Activated CD8-positive, alpha-beta T cell treated with anti-CD3 and anti-CD28 coated beads for 36 hours (primary cell): ENCODE data around the gene PLEKHA4. TPM values are rescaled to one million over a fixed set of nuclear protein-coding genes. Genes with fewer than 3 reads are reported as not detected.

ENCODE experiments used
- ATAC-seq: fragments of 200-7000 bp; cut with Tn5 transposase; one replicate; pipeline ENCODE4 v1.10.0; 2021; ENCODE audit warnings: mild to moderate bottlenecking, moderate library complexity
- CTCF ChIA-PET: fragments of 350-600 bp; sonication (Branson Sonifier 250); formaldehyde crosslinking; loops from one replicate; lab custom pipeline; 2021; ENCODE audit warnings: antibody characterized with exemption; lab: Charles Lee
- POLR2A ChIA-PET: fragments of 350-600 bp; sonication (Branson Sonifier 250); formaldehyde crosslinking; loops from one replicate; lab custom pipeline; 2021; ENCODE audit warnings: antibody characterized with exemption; lab: Charles Lee
- DNase-seq: peaks from one replicate; pipeline ENCODE4 v3.0.0-alpha.2; 2020
- H3K27ac Mint-ChIP-seq: one replicate; pipeline ENCODE4 v1.8.0; 2021; ENCODE audit warnings: mild to moderate bottlenecking, mixed read lengths
- H3K27me3 Mint-ChIP-seq: one replicate; pipeline ENCODE4 v1.8.0; 2021; ENCODE audit warnings: mixed read lengths
- H3K36me3 Mint-ChIP-seq: one replicate; pipeline ENCODE4 v1.8.0; 2021; ENCODE audit warnings: low read depth, mixed read lengths
- H3K4me1 Mint-ChIP-seq: one replicate; pipeline ENCODE4 v1.8.0; 2021; ENCODE audit warnings: low read depth, mixed read lengths
- H3K4me3 Mint-ChIP-seq: one replicate; pipeline ENCODE4 v1.8.0; 2021; ENCODE audit warnings: mild to moderate bottlenecking, moderate library complexity, mixed read lengths
- H3K9me3 Mint-ChIP-seq: one replicate; pipeline ENCODE4 v1.8.0; 2021; ENCODE audit warnings: mixed read lengths
- intact Hi-C: fragments of 100-400 bp; cut with micrococcal nuclease; formaldehyde crosslinking; loops from one replicate; pipeline ENCODE4 v1.10.0; 2022
- total RNA-seq, 2 experiments: library from RNA; stranded (reverse); gene quantifications; one replicate each; pipeline ENCODE4 v1.2.3, GENCODE V29; 2021
- TF ChIP-seq, protein P1 (sequence below): fragments of 200-600 bp; IDR thresholded peaks from one replicate; pipeline ENCODE4 v1.8.0; 2022; ENCODE audit warnings: antibody characterized with exemption, mild to moderate bottlenecking

The PLEKHA4 gene
- total RNA-seq, 2 experiments from 2014 or later: 9.4 to 9.7 TPM

DNA sequence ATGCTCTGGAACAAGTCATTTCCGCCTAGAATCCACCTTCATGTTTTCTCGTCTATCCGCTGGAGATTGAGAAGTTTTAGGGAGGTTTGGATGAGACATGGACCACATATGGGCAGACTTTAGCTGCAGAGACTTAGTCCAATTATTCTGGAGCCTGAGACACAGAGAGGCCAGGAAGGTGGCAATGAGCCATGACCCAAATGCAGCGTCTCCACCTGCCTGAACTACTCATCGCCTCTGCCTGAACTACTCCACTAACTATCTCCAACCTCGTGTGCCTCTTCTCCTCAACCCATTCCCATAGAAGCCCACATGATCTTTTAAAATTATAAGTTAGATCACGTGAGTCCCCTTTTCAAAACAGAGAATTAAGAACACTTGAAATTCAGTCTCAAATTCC is 5.6 kb downstream of the PLEKHA4 start:
- ChIA-PET CTCF (no interaction called here), POLR2A (no interaction called here)
- no peak overlapping the region for H3K4me3 Mint-ChIP-seq
- ATAC-seq: no peak
- H3K36me3 Mint-ChIP-seq: no peaks in the 10 kb centered on the region
- peaks cover 2% of the 10 kb centered on the region for H3K4me1 Mint-ChIP-seq
- H3K27ac Mint-ChIP-seq: no peak overlapping the region
- no peaks in the 10 kb centered on the region for H3K9me3 Mint-ChIP-seq
- TF ChIP-seq, protein P1, sequence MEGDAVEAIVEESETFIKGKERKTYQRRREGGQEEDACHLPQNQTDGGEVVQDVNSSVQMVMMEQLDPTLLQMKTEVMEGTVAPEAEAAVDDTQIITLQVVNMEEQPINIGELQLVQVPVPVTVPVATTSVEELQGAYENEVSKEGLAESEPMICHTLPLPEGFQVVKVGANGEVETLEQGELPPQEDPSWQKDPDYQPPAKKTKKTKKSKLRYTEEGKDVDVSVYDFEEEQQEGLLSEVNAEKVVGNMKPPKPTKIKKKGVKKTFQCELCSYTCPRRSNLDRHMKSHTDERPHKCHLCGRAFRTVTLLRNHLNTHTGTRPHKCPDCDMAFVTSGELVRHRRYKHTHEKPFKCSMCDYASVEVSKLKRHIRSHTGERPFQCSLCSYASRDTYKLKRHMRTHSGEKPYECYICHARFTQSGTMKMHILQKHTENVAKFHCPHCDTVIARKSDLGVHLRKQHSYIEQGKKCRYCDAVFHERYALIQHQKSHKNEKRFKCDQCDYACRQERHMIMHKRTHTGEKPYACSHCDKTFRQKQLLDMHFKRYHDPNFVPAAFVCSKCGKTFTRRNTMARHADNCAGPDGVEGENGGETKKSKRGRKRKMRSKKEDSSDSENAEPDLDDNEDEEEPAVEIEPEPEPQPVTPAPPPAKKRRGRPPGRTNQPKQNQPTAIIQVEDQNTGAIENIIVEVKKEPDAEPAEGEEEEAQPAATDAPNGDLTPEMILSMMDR: no peak
- H3K27me3 Mint-ChIP-seq: no peaks in the 10 kb centered on the region
- intact Hi-C loops: no loop called here
- DNase-seq: no peak

DNA sequence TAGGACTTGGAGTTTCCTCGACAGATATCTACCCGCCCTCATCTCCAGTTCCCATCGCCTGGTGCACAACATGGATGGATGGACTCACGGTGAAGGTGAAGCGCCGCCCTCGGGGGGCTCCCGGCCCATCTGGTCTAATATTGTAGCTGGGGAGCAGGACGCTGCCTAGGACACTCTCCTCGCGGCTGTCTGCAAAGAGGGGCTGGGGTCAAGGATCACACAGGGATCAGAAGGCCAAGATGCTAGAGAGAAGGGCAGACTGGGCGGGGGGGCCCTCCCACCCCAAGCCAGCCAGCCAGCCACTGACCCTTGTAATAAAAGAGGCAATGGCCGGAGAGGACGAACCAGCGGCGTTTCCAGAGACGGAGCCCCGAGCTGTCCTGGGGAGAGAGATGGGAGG is 7.1 kb downstream of the PLEKHA4 start:
- ChIA-PET POLR2A (interaction anchor here (0.6 kb wide), 1 partner anchor 25 kb away, joined by 3 read pairs; no protein-coding TSS in a partner anchor), CTCF (interaction anchor here (0.6 to 1.2 kb wide), 2 partner anchors 15 to 73 kb away, joined by 3 to 4 read pairs; no protein-coding TSS in a partner anchor)
- ATAC-seq (no peak), DNase-seq (no peak)
- Mint-ChIP-seq H3K27ac (no peak overlapping the region), H3K9me3 (no peaks in the 10 kb centered on the region), H3K4me1 (peaks cover 2% of the 10 kb centered on the region), H3K27me3 (no peaks in the 10 kb centered on the region), H3K36me3 (no peaks in the 10 kb centered on the region), H3K4me3 (no peak overlapping the region)
- TF ChIP-seq, protein P1: no peak
- intact Hi-C loops: no loop called here

GRCh38 chr19:48859711-48860572 is 8.5 kb downstream of the PLEKHA4 start:
- Mint-ChIP-seq H3K27ac (peak overlapping the region; percentile 46), H3K4me3 (peak overlapping the region; percentile 26), H3K27me3 (no peaks in the 10 kb centered on the region), H3K36me3 (no peaks in the 10 kb centered on the region), H3K4me1 (peaks cover 2% of the 10 kb centered on the region), H3K9me3 (no peaks in the 10 kb centered on the region)
- TF ChIP-seq, protein P1: no peak
- CTCF ChIA-PET: no interaction called here
- POLR2A ChIA-PET: no interaction called here
- intact Hi-C loops: no loop called here
- DNase-seq (peak; percentile 50), ATAC-seq (no peak)

- TF ChIP-seq, protein P1: no peak
- ATAC-seq: peak; percentile 92
- H3K9me3 Mint-ChIP-seq: no peaks in the 10 kb centered on the region
- ChIA-PET POLR2A (interaction anchor here (0.9 kb wide), 1 partner anchor 10 kb away, joined by 3 read pairs; no protein-coding TSS in a partner anchor), CTCF (interaction anchor here (1.5 to 2.6 kb wide), 4 partner anchors 17 to 112 kb away, joined by 6 to 8 read pairs (median 7); partner anchors contain the start of gene HSD17B14)
- intact Hi-C loops: no loop called here
- H3K36me3 Mint-ChIP-seq: no peaks in the 10 kb centered on the region
- H3K27me3 Mint-ChIP-seq: no peaks in the 10 kb centered on the region
- H3K4me1 Mint-ChIP-seq: peaks cover 2% of the 10 kb centered on the region
- H3K27ac Mint-ChIP-seq: peak overlapping the region; percentile 90
- peak overlapping the region; percentile 96 for H3K4me3 Mint-ChIP-seq
- peak; percentile 90 for DNase-seq
Measured at GRCh38 chr19:48858984-48859710, 9.3 kb downstream of the PLEKHA4 start.
